Stimulated activated CD4-positive, alpha-beta T cell treated with anti-CD3 and anti-CD28 coated beads, Interleukin-1b, Interleukin-23, amount 100 ng/mL, for 4 hours (primary cell): ENCODE results near the gene ADCY5.

Experiments
- DNase-seq, 2 donors: peaks; one replicate each; pipeline ENCODE4 v3.0.0-alpha.2; 2020; ENCODE audit warnings: low read depth in 2 of 2

The ADCY5 gene

DNA sequence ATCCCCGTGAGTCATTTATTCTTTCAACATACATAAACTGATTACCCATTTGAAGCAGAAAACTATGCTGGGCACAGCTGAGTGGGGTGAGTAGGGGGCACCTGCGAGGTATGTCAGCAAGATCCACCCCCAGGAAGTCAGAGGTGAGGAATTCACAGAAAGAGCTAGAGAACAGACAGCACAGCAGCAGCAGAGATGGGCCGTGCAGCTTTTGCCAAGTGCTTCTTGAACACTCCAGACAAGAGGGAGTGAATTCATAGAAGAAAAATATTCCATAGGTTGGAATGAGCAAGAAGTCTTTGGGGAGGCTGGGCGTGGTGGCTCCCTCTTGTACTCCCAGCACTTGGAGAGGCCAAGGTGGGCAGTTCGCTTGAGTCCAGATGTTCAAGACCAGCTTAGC, 9.4 kb upstream of the ADCY5 start:
- no peak for DNase-seq

DNA sequence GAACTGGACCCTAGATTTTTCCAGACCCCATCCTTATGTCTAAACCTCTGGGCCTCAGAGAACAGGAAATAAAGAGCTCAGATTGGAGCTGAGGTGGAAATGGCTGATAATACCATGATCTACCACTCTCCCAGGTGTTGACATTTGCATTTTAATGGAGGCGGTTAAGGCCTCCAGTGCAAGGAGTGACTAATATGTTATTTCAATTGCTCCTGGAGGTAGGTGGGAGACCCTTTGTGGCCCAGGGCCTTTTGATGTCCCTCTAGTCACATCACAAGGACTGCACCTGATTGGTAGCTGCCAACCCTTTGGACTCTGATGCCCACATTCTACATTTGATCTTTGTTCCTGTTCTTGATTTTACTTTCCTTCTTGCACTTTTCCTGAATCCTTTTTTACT, 9.0 kb upstream of the ADCY5 start:
- DNase-seq = no peak

DNA sequence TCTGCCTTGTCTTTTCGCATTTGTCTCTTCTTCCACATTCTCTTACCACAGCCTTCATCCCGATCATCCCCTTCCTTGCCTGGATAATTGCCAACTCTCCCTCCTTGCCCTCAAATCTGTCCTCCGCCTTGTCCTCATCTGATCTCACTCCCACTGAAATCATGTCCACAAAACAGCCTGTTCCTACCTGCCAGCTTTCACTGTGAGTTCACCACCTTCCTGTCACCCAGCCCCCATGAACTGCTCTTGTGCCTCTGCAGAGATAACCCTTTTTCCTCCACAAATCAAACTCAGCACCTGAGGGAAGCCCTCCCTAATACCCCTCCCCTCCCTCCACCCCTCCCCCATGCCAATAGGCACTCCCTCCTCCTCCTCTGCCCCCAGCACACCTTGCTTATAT, 4.8 kb upstream of the ADCY5 start:
- no peak for DNase-seq

DNA sequence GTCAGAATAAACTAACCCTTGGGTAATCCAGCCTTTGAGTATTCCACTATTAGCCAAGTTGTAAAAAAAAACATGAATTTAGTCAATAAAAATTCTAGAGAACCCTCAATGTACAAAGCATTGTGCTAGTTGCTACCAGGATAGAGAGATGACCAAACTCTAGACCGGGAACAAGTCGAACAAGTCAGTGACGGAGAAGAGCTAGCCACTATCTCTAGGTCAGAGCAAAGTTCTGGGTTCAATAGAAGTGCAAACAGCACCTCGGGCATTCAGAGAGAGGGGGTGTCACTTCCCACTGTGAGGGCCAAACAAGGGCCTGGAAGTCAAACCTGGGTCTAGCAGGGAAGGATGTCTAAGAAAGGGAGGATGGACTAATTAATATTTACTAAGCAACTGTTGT, 2.3 kb upstream of the ADCY5 start:
- DNase-seq = no peak

DNA sequence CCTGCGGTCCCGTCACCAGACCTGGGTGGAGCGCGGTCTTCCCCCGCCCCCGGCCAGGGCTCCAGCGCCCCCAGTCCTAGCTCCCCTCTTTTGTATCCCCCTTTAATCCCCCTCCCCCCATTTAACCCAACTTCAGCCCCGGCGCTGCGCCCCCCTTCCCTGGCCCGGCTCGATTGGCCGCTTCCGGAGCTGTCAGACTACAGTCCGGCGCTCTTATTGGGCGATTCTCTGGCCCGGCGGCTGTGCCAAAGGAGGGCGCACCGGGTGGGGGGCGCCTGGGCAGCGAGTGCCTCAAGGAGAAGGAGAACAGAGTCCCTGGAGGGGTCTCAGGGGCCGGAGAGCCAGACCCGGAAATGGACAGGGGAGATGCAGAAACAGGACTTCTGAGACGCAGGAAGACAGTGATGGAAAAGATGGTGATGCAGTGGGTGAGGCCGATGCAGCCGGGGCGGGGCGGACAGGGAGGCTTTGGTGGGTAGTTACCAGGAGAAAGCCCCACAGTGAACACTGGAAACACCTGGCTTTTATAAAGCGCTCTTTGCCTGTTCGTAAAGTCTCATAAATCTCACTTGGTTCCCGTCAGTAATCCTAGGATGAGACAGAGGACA, 1.2 kb upstream of the ADCY5 start:
- DNase-seq = no peak

DNA sequence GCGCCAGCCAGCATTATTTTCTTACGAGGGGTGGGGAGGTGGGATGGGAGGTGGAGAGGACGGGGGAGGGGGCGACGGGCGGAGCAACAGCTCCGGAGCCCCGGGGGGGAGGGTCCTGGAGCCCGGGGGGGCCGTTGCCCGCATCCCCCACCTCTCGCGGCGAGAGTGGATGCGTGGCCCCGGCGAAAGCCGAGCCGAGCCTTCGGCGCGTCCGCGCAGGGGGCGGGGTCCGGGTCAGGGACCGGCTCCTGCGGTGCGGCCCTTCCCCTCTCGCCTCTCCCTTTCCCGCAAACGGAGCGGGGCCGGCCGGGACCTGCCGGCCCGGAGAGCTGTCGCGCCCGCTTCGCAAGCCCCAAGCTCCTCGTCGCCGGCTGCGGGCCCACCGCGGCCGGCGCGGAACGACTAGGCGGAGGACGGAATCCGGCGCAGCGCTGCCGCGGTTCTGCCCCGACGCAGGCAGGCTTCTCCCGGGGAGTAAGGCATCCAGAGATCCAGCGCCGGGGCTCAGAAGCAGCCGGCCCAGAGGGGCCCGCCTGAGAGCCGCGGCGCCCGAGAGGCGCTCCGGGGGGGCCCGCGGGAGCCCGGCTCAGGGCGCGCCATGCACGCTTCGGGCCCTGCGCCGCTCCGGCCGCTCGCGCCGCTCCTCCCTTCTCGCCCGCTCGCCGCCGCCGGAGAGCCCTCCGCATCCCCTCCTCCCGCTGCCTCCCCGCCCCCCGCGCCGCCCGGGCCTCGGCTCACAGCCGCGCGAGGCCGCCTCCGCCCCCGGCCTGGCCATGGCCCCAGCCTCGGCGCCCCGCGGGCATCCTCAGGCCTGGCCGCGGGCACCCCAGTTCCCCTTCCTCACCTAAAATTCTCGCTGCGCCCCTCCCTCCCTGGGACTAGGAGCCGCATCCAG, 459 bp upstream of the ADCY5 start:
- no peak for DNase-seq

DNA sequence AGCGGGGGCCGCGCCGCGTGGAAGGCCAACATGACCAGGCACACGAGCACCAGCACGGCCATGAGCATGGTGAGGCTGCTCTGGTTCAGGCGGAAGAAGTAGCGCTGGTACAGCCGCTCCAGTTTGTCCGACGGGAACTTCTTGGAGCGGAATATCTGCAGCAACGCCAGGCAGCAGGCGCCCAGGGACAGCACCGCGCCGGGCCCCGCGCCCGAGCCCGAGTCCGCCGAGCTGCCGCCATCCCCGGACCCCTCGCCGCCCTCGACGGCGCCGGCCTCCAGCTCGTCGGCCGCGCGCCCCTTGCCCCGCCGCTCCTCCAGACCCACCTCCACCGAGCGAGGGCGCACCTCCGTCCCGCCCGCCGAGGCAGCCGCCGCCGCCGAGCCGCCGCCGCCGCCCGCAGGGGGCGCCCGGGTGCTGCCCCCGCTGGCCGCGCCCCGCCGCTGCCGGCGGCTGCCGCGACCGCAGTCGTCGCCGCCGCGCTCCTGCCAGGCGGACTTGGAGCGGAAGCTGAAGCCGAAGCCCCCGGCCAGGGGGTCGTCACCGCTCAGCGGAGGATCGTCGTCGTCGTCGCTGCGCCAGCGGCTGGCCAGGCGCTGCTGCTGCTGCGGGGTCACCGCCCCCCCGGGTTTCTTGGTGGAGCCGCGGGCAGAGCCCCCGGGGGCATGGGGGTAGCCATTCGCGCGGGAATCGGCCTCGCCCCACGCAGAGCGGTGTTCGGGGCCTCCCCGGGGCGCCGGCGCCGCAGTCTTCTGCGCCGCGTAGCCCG, 957 bp downstream of the ADCY5 start:
- DNase-seq = peak in 1 of 2 donors; percentile 44

DNA sequence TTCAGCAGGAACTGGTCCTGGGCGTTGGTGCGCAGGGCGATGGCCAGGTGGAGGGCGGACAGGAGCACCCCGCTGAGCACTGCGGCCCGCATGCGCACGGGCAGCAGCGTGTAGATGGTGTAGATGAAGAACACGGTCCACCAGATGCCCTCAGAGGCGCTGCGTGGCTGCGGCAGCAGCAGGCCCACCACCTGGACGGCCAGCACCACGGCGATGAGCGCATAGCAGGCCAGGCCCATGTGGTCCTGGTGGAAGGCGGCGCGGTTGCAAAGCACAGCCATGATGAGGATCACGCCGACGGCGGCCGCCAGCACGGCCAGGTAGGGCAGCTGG, 1.5 kb downstream of the ADCY5 start:
- no peak for DNase-seq

DNA sequence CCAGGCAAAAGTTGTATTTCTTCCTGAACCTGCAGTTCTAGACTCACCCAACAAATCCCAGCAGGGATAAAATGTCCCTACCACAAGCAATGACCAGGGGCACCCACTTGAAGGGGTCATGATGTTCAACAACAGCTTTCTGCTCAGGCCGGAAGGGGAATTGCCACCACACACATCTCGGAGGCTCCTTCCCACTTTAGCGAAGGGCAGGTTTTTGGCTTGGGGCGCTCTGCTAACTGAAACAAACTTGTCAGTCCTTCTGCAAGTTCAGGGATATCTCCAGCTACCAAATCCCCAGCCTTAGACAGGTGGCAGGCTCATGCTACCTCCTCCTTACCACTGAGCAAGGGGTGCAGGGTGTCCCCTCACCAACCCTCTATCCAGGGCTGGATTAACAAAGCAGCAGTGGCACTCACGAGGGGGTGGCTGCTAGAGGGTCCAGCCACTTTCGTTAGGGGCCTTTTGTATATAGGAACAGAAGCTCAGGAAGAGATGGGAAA, 2.2 kb downstream of the ADCY5 start:
- DNase-seq = no peak

DNA sequence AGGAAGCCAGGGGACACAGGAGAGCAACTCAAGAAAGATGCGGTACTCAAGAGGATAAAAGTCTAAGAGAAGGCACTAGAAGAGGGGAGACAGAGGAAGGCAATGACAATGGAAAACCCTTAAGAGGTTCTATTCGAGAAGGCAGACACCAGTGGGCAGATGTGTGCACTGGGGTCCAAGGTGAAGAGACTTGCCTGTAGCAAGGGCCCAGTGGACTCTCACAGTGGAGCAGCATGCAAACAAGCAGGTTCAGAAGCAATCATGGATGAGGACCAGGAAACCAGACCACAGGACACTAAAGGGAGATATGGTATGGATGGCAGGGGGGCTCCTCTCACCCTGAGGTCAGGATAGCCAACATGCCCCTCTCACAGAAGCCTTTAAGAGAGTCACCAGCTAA, 2.7 kb downstream of the ADCY5 start:
- DNase-seq = no peak

DNA sequence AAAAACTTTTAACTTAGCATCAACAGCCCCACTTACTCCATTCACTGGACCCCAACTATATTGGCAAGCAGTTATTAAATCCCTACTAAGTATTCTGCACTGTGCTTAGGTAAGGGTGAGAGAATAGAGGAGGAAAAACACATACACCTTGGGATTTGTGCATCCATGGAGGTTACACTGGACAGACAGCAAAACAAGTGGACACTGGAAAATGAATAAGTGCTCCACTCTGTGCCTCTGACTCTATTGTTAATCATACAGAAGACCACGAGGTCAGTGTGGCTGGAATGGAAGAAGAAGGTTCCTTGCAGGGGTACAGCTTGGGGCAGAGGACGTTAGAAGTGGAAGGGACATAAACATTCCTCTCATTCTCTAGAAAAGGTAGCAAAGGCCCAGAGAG, 3.2 kb downstream of the ADCY5 start:
- no peak for DNase-seq

DNA sequence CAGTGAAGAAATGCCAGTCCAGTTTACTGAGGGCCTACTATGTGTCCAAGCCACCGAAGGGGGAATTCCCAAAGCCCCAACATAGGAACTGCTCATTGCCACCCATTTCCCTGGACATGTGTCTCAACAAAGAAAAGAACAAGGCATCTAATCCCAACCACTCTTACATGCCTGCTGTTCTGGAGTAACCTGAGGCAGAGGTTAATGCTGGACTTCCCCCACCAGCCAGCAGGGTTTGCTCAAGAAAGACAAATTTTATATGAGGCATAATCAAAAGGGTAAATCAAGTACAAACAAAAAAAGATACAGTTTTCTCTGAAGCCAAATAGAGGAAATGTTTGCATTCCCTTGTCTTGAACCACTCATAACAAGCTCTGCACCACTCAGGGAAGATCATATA, 4.1 kb downstream of the ADCY5 start:
- no peak for DNase-seq

DNA sequence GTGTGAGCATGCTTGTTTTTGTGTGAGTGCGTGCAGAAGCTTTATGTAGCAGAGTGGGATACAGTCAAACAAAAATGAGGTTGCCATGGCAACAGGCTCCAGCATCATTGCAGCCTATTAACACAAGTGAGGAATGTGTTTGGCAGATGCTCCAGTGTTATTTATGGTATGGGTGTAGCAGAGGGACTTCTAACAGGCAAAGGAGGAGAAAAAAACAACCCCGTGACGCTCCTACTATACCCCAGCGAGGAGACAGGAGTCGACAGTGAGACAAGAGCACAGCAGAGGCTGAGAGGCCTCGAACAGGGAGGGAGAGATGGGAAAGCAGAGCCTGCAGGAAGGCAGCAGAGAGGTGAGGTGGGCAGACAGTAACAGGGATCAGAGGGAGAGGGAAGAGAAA, 4.9 kb downstream of the ADCY5 start:
- DNase-seq = no peak

DNA sequence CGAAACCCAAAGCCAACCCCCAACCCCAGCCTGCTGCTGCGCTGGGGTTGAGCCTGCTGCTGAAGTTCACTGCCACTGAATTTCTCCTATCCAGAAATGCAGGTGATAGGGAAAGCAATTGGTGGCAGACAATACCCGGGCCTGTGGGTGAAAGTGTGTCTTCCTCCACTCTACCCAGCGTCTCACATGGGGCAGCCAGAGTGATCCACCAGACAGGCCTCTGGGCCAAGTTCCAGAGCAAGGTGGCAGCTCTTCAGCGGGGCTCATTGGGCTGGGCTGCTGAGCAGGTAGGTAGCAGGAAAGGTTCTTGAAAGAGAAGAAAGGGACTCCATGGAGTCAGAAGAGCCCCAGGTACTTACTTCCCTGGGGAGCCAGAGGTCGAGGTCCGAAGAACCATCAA, 6.0 kb downstream of the ADCY5 start:
- DNase-seq = no peak

DNA sequence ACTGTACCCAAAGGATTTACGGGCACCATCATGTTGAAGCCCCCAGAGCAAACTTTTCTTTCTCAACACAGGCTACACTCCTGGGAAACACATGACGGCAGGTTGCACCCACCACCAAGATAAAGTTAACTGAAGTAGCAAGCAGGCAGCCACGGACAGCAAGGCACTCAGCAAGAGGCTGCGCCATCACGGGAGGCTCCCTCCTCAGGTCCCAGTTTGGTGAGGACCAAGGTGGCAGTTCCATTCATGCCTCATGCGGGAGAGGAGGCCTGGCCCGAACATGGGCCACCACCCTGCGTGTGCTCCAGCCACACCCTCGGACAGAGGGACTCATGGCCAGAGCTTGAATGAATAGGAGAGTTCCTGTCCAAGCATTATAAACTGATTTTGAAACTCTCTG, 6.8 kb downstream of the ADCY5 start:
- DNase-seq = no peak

DNA sequence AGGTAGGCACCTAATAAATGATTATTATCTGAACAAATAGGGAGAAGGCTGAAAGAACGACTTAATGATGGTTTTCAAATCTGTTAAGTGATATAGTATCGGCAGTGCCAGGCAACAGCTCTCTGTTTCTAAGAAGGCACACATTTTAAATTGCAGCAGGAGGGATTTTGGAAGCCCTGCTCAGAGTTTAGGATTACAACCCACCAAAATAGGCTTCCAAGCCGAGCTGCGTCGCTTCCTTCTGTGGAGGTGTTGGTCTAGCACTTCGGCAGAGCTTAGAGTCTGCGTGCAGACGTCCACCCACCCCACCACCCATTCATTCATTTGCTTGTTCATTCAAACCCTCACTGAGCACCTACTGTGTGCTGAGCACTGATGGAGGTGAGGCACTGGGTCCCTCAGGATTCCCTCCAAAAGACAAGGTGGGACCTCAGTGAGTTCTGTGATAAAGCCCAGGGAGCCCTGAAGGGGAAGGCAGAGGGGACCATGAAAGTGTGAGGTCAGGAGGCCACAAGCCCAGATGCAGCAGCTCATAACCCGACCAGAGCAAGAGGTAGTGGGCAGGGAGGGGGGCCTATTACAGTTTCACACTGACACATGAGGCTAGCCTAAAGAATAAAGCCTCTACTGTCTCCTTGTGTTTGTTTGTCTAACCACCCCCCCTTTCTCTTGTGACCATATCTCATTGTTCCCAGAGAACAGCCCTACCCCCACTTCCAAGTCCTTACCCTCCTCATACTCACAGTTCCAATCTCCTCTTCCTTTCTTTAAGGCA, 8.9 kb downstream of the ADCY5 start:
- no peak for DNase-seq

DNA sequence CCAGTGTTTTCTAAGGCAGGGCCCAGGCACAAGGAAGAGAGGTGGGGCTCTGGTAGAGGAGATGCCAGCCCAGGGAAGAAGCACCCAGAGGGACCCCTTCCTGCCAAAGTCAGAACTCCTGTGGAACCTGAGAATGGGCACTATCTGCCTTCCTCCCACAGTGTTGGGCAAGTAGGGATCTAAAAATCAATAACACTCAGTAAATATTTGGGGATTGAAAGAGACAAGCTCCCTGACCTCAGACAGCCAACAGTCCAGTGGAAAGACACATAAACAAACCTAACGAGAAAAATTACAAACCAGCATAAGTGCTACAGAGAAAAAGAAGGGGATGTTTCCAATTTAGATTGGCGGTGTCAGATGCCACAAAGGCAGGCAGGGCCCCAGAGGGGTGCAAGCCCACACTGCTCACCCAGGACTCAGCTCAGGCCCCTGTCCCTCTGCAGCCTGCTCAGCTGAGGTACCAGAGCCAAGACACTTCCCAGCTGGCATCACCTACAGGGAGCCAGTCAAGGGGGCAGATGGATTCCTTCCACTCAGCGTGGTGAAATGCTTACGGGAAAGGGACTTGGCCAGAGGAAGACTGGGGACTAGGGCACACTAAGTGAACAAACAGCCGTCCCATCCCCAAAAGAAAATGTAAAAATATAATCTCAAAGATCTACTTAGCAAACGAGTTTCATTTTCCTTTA, 15.9 kb downstream of the ADCY5 start:
- no peak for DNase-seq

DNA sequence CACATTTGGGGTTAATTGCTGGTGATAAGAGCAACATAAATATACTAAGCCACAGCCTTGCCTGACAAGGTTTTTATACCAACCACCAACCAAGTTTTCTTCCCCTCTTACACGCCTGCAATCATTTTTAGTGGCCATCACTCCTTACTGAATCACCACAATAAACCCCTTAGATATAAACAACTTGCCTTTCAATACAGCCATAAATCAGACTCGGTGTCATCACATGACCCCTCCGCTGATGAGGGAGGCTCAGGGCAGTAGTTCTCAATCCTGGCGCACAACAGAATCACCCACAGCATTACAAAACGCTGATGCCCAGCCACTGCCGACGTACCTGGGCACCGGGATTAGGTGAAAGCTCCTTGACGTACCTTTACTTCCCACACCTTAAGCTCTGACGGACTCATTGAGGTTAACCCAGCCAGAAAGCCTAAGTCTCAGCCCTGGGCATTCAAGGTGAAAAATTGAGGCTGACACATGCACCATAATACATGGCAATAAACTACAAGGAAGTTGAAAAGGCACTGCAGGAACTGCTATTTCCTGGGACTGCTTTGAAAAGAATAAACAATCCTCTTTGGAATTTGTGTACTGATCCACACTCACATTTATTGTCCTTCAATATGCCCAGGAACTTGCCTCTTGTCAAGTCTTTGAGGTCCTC, 17.1 kb downstream of the ADCY5 start:
- DNase-seq = no peak

DNA sequence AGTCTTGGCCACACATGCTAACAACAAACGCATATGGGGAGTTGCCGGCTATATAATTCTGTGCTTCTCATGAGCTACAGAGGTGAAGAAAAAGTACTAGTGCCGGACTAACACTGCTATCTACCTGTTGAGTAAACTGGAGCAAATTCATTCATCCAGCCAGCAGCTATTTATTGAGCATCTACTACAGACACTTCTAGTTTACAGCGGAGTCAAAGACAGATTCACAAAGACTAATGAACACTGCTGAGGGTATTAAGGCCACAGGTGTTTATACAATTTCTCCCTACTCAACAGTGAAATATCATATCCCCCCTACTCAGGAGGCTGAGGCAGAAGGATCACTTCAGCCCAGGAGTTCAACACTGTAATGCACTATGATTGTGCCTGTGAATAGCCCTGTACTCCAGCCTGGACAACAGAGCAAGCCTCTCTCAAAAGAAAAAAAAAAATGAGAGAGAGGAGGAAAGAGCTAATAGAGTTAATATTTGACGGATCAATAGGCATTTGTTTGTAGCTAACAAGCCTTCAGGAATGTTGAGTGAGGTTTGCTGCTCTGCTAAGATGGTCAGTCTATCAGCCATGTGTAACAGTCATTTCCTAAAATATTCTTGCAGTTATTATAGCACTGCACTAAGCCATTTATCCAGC, 17.8 kb downstream of the ADCY5 start:
- no peak for DNase-seq

DNA sequence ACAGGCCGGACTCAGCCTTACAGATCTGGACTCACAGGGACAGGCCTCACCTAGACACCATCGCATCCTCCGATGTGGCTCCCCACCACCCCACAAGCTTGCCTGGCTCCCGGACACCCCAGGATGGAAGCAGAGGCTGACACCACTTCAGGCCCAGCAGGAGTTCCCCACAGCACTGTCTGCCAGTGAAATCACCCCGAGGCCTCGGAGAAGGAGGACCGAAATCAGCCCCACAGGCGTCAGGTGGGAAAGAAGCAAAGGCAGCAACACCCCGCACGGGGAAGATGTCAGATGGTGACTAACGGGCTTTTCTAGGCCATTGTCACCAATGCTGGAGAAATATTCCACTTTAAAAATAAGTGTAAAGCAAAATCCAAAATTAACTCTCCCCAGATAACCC, 18.6 kb downstream of the ADCY5 start:
- no peak for DNase-seq
